Islet of Langerhans (tissue), 1 donor: Measurements from ENCODE around the gene HOXA4.

Experiments used
- FAIRE-seq: peaks from one replicate; lab custom pipeline; 2011; peaks lifted over from hg19 to GRCh38; lab: Jason Lieb, UNC

The HOXA4 gene

GRCh38 chr7:27132214-27132613, 1.7 kb upstream of the HOXA4 start:
- no peak for FAIRE-seq

DNA sequence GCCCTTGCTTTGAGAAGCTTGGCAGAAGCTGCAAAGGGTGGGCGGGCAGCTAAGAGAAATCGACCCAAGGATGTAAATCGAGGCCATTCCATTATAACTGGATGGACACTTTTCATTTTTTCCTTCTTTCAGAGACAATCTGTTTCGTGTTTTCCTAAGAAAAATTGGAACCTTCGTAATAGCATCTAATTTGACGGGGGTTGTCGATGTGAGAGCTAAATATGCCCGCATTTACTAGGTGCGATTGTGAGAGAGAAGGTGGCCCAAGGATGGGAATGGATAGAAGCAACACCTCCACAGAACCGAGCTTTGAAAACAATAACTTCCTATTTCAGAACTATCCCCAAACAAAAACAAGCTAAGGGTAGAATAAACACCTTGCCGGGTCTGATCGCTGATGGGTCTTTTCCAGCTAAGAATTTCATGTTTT, 848 bp upstream of the HOXA4 start:
- no peak for FAIRE-seq

GRCh38 chr7:27129729-27130539, 623 bp downstream of the HOXA4 start:
- FAIRE-seq, result no peak

- no peak for FAIRE-seq
These were observed 1.5 kb downstream of the HOXA4 start for GRCh38 chr7:27128776-27129728.

GRCh38 chr7:27128034-27128433, 2.5 kb downstream of the HOXA4 start:
- no peak for FAIRE-seq

DNA sequence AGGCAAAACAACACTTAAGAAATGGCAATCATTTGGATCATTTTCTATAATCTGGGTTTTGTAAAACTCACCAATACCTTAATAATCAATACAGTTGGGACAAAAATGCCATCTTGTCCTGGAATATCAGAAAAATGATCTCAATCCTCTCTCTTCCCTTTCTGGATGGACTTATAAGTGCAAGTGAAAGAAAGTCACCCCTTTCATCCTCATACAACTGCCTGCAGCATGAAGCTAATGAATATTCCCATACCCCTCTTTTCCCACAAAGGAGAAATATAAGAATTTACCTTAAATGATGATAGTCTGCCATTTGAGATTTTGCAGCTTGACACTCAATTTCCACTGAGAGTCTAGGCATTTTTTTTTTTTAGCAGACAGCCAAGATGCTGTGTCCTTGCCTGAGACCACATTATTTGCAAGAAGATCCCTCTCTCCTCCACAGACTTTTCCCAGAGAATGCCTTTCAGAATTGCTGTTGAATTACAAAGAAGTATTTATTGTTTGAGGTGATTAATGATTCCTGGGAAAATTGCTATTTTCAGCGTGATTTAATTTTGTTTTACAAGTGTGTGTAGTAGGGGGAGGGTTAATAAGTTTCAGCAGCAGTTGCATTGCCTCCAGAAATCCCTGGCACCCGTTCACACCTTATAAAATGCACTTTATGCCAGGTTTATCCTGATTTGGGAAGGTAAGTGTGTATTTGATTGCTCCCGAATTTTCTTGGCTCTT, 3.8 kb downstream of the HOXA4 start:
- FAIRE-seq, result no peak

GRCh38 chr7:27125986-27126394, 4.6 kb downstream of the HOXA4 start:
- FAIRE-seq, result no peak

DNA sequence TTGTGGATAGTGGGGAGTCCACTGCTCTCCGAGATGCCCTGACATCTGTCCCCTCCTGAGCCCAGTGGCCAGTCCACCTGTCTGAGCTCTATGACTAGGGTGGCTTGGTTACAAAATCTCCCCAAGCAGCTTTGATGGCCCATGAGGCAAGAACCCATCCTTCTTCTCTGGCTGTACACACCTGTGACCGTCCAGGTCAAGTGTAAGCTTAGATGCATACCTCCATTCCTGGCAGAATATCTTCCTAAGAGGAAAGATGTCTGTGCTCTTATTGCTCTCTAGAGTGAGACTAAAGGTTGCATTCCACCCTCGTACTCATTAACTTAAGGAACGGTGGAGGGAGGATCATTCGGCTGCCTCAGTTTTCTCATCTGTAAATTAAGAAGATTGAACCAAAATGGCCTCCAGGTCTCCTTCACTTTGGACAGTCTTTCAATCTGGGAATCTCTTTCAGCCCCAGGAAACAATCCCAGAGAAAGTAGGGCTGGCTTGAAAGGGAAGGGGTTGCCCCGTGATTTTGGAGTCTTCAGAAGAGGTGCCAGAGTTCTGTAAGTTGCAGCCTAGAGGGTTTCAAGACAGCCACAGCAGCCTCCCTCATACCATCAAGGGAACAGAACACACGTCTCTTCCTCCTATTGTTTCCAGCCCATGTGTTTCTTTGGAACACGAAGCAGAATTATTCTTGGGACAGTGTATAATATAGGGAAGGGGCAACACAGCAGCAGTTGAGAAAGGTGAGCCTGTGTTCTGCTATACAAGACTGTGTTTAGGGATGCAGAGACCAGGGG, 5.5 kb downstream of the HOXA4 start:
- no peak for FAIRE-seq

GRCh38 chr7:27124096-27124901, 6.3 kb downstream of the HOXA4 start:
- FAIRE-seq, result no peak

- no peak for FAIRE-seq
These were observed 7.0 kb downstream of the HOXA4 start for GRCh38 chr7:27123477-27124053.

DNA sequence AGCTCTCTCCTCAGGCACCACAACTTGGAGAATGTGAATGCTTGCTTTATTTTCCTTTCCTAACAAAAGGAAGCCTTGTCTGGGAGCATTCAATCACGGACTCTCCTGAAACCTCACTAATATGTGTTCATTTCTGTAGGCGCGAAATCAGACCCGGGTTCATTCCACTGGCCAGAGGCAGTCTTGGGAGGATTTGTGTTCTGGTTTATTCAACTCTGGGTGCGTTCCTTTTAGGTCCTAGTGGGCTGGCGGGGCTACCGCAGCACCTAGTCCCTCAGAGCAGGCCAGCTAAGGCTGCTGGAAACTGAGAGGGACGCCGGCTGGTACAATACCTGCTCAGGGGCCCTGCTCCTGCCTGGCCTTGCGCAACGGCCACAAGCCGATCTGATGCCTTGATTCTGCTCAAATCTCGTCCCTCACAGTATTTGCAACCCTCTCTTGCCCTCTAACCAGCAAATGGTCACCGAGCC, 7.5 kb downstream of the HOXA4 start:
- no peak for FAIRE-seq

DNA sequence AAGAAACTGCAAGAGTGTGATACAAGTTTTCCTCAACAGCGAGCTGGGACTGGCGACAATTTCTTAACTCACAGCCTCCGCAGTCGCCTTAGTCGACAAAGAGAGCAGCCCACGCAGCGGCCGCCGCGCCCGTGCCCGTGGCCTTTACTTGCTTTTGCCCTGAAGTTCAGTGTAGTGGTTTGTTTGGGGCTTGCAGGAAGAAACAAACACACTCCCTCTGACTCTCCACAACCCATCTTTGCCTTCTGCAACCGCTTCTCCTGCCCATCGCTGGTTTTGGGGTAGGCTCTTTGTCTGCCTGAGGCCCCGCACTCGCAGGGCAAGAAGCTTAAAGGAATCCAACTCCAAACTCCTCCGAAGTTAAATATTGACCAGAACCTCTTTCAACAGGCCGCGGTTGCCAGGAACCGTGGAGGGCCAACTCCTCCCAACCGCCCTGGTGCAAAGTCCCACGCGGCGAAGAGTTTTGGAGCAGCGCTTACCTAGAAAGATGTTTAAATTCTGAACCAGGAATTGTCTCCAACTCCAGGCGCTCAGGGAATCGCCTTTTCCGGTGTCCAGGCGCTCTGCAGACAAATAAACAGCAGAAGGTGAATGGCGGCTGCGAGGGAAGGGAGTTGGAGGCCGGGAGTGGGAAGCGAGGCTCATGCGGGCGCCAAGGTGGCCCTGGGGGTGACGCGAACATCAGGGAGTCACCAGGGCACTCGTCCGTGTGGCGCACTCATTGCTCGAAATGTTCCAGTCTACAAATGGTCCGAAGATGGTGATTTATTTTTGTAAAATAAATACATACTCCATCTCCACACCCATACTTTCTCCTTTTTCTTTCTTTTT, 8.3 kb downstream of the HOXA4 start:
- FAIRE-seq, result no peak

- no peak for FAIRE-seq
These were observed 8.9 kb downstream of the HOXA4 start for GRCh38 chr7:27121684-27122076.

DNA sequence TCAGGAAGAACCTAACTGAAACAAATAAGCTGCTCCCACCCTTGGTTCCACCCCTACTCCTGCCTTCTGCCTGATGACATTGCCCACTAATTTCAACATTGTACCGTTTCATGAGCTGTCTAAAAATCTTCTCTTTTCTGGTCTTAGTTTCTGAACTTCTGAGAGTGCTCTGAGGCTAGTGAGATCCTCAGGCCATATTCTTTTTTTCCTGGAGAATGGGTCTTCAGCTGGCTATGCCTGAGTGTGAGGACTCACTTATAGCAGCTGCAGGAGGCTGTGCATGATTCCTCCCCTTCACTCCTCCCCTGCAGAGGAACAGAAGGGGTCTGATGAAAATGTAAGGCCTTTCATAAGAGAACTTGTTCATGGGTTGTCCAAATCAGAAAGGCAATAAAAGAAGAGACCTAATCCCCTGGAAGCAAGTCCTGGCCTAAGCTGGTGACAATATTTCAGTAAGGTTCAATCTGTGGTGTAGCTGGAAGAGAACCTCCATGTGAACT, 11.1 kb downstream of the HOXA4 start:
- FAIRE-seq, result no peak

- FAIRE-seq, result no peak
These were observed 12.0 kb downstream of the HOXA4 start for GRCh38 chr7:27118580-27118979.

- FAIRE-seq, result no peak
These were observed 12.6 kb downstream of the HOXA4 start for GRCh38 chr7:27117887-27118491.

- FAIRE-seq, result no peak
These were observed 13.3 kb downstream of the HOXA4 start for GRCh38 chr7:27116962-27117886.
